Tibial artery (tissue), 4 donors: ENCODE measurements around the gene C16orf78.

Source experiments
- DNase-seq, 2 donors: peaks; one replicate each; pipeline ENCODE4 v3.0.0-alpha.2; 2019
- H3K27ac ChIP-seq, 2 donors: fragments of 200-600 bp; sonication (generic) in 1 of 2; 1 replicate in 1 of 2; 2 replicates in 1 of 2; pipeline ENCODE4 v1.5.1; 2018 to 2019; ENCODE audit warnings: mild to moderate bottlenecking in 1 of 2
- H3K27me3 ChIP-seq, 2 donors: fragments of 200-600 bp; sonication (generic) in 1 of 2; one replicate each; pipeline versions ENCODE4 v1.5.1 to v1.6.0; 2016 to 2019
- H3K36me3 ChIP-seq, 3 donors: fragments of 200-600 bp; sonication (generic) in 2 of 3; one replicate each; pipeline ENCODE4 v1.5.1; 2016 to 2019; ENCODE audit warnings: mild to moderate bottlenecking in 2 of 3
- H3K4me1 ChIP-seq, 4 donors: fragments of 200-600 bp; sonication (generic) in 2 of 4; 1 replicate in 3 of 4; 2 replicates in 1 of 4; pipeline ENCODE4 v1.5.1; 2016 to 2019
- H3K4me3 ChIP-seq, 2 donors: fragments of 200-600 bp; sonication (generic) in 1 of 2; 1 replicate in 1 of 2; 2 replicates in 1 of 2; pipeline ENCODE4 v1.5.1; 2018 to 2019; ENCODE audit warnings: mild to moderate bottlenecking in 2 of 2
- H3K9me3 ChIP-seq, 3 donors: fragments of 200-600 bp; sonication (generic) in 1 of 3; one replicate each; pipeline ENCODE4 v1.5.1; 2016 to 2019
- CTCF ChIP-seq, 2 experiments: fragments of 200-600 bp in 1 of 2; fragments of 450-650 bp in 1 of 2; IDR thresholded peaks; one replicate each; pipeline ENCODE4 v1.5.1; 2017 to 2019; ENCODE audit warnings: antibody characterized with exemption in 2 of 2, mild to moderate bottlenecking in 1 of 2, moderate library complexity in 1 of 2
- intact Hi-C: fragments of 100-400 bp; cut with DNase I; formaldehyde crosslinking; loops from one replicate; pipeline ENCODE4 v1.15.0; 2023; ENCODE audit warnings: low total_unique reads

C16orf78 gene

GRCh38 chr16:49414671-49415070, 41.1 kb downstream of the C16orf78 start:
- intact Hi-C loops: no loop called here
- Histone ChIP-seq H3K4me3 (no peak overlapping the region), H3K4me1 (no peaks in the 10 kb centered on the region), H3K9me3 (no peaks in the 10 kb centered on the region), H3K27ac (no peak overlapping the region), H3K27me3 (peaks cover 0 to 13% of the 10 kb centered on the region in 2 donors), H3K36me3 (no peaks in the 10 kb centered on the region)
- DNase-seq: no peak
- TF ChIP-seq CTCF (IDR thresholded peaks at IDR 0.05): no peak

GRCh38 chr16:49415083-49415482, 41.5 kb downstream of the C16orf78 start:
- DNase-seq: no peak
- no peaks in the 10 kb centered on the region for H3K9me3 ChIP-seq
- peaks cover 0 to 13% of the 10 kb centered on the region in 2 donors for H3K27me3 ChIP-seq
- no peaks in the 10 kb centered on the region for H3K36me3 ChIP-seq
- no peak overlapping the region for H3K4me3 ChIP-seq
- intact Hi-C loops: no loop called here
- no peak for TF ChIP-seq CTCF (IDR thresholded peaks at IDR 0.05)
- no peaks in the 10 kb centered on the region for H3K4me1 ChIP-seq
- H3K27ac ChIP-seq: no peak overlapping the region

GRCh38 chr16:49416001-49416675, 42.5 kb downstream of the C16orf78 start:
- H3K36me3 ChIP-seq: no peaks in the 10 kb centered on the region
- no peak overlapping the region for H3K27ac ChIP-seq
- H3K27me3 ChIP-seq: peaks cover 0 to 10% of the 10 kb centered on the region in 2 donors
- H3K4me3 ChIP-seq: no peak overlapping the region
- H3K4me1 ChIP-seq: no peaks in the 10 kb centered on the region
- no peak for TF ChIP-seq CTCF (IDR thresholded peaks at IDR 0.05)
- no peaks in the 10 kb centered on the region for H3K9me3 ChIP-seq
- no peak for DNase-seq
- intact Hi-C loops: no loop called here

GRCh38 chr16:49417354-49417753, 43.8 kb downstream of the C16orf78 start:
- Histone ChIP-seq H3K9me3 (no peaks in the 10 kb centered on the region), H3K36me3 (no peaks in the 10 kb centered on the region), H3K27me3 (peaks cover 0 to 15% of the 10 kb centered on the region in 2 donors), H3K27ac (no peak overlapping the region), H3K4me3 (no peak overlapping the region), H3K4me1 (no peaks in the 10 kb centered on the region)
- intact Hi-C loops: no loop called here
- no peak for TF ChIP-seq CTCF (IDR thresholded peaks at IDR 0.05)
- no peak for DNase-seq

- intact Hi-C loops: no loop called here
- Histone ChIP-seq H3K4me1 (no peaks in the 10 kb centered on the region), H3K27me3 (peaks cover 0 to 15% of the 10 kb centered on the region in 2 donors), H3K9me3 (no peaks in the 10 kb centered on the region), H3K27ac (no peak overlapping the region), H3K36me3 (no peaks in the 10 kb centered on the region), H3K4me3 (no peak overlapping the region)
- no peak for TF ChIP-seq CTCF (IDR thresholded peaks at IDR 0.05)
- no peak for DNase-seq
Observed at GRCh38 chr16:49419006-49419405, 45.4 kb downstream of the C16orf78 start.

GRCh38 chr16:49419862-49420261, 46.3 kb downstream of the C16orf78 start:
- DNase-seq: no peak
- Histone ChIP-seq H3K27me3 (peaks cover 0 to 15% of the 10 kb centered on the region in 2 donors), H3K9me3 (no peaks in the 10 kb centered on the region), H3K4me1 (no peaks in the 10 kb centered on the region), H3K36me3 (no peaks in the 10 kb centered on the region), H3K4me3 (no peak overlapping the region), H3K27ac (no peak overlapping the region)
- intact Hi-C loops: no loop called here
- no peak for TF ChIP-seq CTCF (IDR thresholded peaks at IDR 0.05)
